HepG2 (cell line): ENCODE data around the gene AEN.

ENCODE experiments used
- ARID3A ChIP-seq: IDR thresholded peaks from 2 replicates; pipeline ENCODE4 v1.6.1; 2012; ENCODE audit warnings: low read depth, low read length, improper control_type of control experiment
- CTCF ChIP-seq: sonication (generic); formaldehyde crosslinking; IDR thresholded peaks from 2 replicates; pipeline ENCODE4 v1.5.0; 2020; ENCODE audit warnings: mild to moderate bottlenecking, missing genetic modification reagents, moderate library complexity
- EZH2 ChIP-seq: conservative IDR thresholded peaks from 2 replicates; pipeline ENCODE4 v1.6.1; 2012; ENCODE audit warnings: mild to moderate bottlenecking, low read depth, low read length, moderate library complexity
- FOXM1 ChIP-seq: sonication (generic); formaldehyde crosslinking; IDR thresholded peaks from 2 replicates; pipeline ENCODE4 v1.5.0; 2020; ENCODE audit warnings: missing genetic modification reagents
- PCBP2 ChIP-seq: fragments of 200-400 bp; formaldehyde crosslinking; optimal IDR thresholded peaks from 2 replicates; pipeline ENCODE3; 2018; ENCODE audit warnings: low read length, low read depth; ENCODE audit not compliant: poor library complexity, severe bottlenecking
- RXRB ChIP-seq: IDR thresholded peaks from 2 replicates; pipeline ENCODE4 v1.6.1; 2016; ENCODE audit warnings: borderline replicate concordance, missing genetic modification reagents, missing compliant biosample characterization
- TBL1XR1 ChIP-seq: fragments of 150-350 bp; IDR thresholded peaks from 2 replicates; pipeline ENCODE4 v1.6.1; 2014; ENCODE audit warnings: borderline replicate concordance, low read length; ENCODE audit not compliant: partially characterized antibody
- THAP11 ChIP-seq: IDR thresholded peaks from 2 replicates; pipeline ENCODE4 v1.6.1; 2016; ENCODE audit warnings: missing biosample characterization, missing genetic modification reagents
- ZNF17 ChIP-seq: sonication (generic); formaldehyde crosslinking; IDR thresholded peaks from 2 replicates; pipeline ENCODE4 v1.5.0; 2020; ENCODE audit warnings: mild to moderate bottlenecking, missing genetic modification reagents
- ZSCAN21 ChIP-seq: sonication (generic); formaldehyde crosslinking; IDR thresholded peaks from 2 replicates; pipeline ENCODE4 v1.8.0; 2022; ENCODE audit warnings: mild to moderate bottlenecking, missing genetic modification reagents, moderate library complexity, borderline replicate concordance

DNA sequence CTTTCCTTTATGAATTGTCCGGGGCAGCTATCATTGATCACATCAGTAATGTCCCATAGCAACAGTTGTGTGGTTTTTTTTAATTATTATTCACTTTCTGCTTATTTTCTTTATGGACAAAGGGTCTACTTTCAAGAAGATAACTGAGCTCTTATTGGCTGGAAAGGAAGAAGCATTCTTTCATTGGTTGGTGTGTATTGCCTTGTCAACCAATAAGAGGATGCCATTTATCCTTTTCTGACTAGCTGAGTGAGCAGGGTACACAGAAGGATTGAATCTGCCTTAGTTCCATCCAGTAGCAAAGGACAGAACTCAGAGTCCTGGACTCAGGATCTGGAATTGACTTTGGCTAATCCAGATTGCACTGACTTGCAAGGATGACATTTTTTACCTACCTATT lies 13.2 kb upstream of the AEN start:
- TF ChIP-seq CTCF = no peak
- TF ChIP-seq ZNF17 = no peak
- TF ChIP-seq FOXM1 = no peak
- no peak for TF ChIP-seq THAP11 (CRISPR knock-in tag)
- no peak for TF ChIP-seq EZH2
- TF ChIP-seq ARID3A = no peak
- TF ChIP-seq RXRB = no peak
- no peak for TF ChIP-seq ZSCAN21 (CRISPR knock-in tag)
- TF ChIP-seq TBL1XR1 = no peak
- TF ChIP-seq PCBP2 = no peak
